RCC 7860 (cell line): ENCODE data around the gene BRD3OS.

ENCODE experiments used
- DNase-seq: peaks from one replicate; pipeline ENCODE4 v3.0.0-alpha.2; 2015; ENCODE audit warnings: low spot score
- FAIRE-seq: peaks from 2 replicates; lab custom pipeline; 2012; peaks lifted over from hg19 to GRCh38; lab: Jason Lieb, UNC

Gene BRD3OS

DNA sequence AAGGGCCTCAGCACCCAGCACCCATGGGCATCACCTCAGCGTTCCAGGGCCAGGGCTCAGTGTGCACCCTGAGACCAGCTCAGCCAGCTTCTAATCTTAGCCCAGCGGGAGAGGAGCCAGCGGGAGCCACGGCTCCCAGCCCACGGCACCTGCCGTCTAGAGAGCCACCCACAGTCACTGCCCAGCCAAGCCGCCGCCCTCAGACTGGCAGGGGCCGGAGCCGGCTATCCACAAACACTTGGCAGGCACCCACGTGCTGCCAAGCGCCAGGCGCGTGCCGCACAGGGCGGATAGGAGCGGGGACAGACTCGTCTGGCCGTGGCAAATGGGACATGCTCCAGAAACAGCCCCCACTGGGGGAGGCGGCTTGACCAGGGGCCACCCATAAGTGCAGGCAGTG lies 24.0 kb downstream of the BRD3OS start:
- DNase-seq = no peak
- FAIRE-seq = no peak

DNA sequence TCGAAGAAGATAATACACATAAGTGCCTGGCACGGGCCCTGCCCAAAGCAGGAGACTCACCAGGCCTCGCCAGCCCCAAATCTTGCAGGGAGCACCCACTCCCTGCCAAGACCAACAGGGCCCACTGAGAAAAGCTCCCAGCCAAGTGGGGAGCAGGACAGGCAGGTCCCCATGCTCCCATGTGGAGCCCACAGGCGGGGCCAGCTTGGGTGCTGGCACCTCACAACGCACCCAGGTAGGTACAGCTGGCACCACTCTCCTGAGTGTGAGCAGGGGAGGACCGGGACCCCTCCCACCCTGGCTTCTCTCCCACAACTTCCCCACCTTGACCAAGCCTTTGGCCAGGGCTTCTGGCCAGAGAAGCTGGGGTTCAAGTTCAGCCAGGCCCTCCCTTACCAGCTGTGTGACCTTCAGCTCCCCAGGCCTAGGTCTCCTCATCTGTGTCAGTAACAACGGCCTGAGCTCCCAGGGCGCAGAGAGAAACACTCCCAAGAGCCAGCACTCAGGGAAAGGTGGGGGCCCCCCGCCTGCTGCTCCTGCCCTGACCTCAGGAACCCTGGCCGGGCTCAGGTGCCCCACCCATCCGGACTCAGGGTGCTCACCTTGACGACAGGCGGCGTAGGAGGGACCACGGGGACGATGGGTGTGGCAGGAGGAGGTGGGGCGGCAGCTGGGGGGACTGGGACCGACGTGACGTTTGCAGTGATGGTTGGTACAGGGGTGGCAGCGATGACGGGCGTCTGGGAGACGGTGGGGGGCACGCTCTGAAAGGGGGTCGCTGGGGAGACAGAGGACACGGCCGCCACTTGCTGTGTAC lies 24.7 kb downstream of the BRD3OS start:
- FAIRE-seq (no peak), DNase-seq (no peak)

DNA sequence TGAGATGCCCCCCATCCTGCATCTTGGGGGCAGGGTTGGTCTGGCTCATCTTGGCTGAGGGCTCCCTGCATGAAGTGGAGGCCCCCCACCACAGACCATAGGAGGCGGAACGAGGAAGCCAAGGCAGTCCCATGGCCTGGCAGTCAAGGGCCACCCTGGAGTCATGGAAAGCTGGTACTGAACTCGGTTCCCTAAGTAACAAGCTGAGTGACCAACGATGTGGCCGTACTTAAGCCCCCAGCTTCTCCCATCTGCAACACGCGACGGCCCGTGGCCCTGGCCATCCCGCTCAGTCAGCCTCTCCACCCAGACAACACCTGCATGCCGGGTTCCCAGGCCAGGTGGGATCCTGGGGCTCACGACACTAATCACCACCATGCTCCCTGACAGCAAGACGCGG lies 25.4 kb downstream of the BRD3OS start:
- no peak for FAIRE-seq
- DNase-seq = no peak

DNA sequence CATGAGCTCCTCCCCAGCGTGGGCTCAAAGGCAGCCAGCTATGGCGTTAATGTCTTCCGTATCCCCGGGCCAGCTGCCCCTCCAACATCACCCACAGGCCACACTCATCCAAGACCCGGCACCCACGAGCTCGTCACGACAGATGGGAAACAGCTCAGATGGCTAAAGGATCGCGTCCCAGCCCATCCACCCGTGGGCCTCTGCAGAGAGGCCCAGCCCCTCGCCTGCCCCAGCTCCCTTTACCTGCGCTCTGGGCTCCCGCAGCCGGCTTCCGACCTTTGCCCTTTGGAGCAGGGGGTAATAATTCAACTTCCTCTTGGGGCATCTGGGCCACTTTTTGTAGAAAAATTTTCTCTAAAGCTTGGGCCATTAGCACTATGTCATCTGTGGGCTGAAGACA lies 26.0 kb downstream of the BRD3OS start:
- no peak for DNase-seq
- no peak for FAIRE-seq

DNA sequence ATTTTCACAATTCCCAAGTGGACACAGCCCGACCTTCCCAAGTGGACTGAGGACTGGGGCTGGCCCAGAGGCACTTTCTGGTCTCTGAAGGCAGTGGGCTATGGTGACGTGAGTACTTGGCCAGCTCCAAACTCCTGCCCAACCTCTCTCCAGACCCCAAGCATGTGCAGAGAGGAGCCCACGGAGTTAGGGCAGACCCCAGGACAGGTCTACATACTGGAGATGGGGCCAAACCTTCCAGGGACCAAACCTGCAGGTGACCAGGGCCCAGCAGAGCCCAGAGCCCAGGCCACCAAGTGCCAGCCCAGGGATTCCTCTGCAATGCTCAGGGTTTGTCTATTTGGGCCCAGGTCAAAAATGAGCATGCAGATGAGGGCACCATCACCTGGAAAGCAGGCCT lies 27.2 kb downstream of the BRD3OS start:
- DNase-seq (no peak), FAIRE-seq (no peak)

DNA sequence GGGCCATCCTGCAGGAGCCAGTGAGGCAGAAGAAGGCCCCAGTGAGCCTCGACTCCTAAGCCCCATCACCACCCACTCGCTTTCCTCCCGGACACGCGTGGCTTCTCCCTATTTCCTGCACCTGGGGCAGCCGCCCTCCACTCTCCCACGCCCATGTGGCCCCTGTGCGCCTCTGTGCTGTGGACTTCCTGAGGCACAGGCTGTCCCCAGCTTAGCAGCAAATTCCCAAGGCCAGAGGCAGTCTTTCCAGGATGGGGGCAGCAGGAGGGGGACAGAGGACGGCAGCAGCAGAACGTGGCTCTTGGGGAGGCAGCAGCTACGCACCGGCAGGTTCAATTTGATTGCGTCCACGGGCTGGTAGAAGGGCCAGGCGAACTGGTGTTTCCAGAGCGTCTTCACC lies 27.7 kb downstream of the BRD3OS start:
- FAIRE-seq (no peak), DNase-seq (no peak)

DNA sequence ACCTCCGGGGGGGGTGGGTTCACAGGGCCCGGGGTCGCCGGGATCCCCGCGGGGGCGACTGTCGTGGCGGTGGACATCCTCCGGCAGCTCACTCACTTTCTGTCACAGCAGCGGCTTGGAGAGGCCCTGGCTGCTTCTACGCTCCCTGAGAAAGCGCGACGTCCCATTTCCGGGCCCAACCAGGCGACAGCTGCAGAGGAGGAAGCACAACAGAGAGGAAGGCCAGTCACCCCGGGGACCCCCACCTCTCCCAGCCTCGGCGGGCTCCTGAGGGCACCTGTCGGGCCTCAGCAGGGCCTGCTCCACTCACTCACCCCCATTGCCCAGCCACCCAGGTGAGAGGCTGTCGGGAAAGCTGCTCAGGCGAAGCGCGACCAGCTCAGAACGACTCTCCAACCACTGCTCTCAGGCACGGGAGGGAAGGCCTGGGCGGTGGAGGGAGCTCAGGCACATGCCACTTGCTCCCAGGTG lies 28.2 kb downstream of the BRD3OS start:
- DNase-seq (no peak), FAIRE-seq (no peak)

DNA sequence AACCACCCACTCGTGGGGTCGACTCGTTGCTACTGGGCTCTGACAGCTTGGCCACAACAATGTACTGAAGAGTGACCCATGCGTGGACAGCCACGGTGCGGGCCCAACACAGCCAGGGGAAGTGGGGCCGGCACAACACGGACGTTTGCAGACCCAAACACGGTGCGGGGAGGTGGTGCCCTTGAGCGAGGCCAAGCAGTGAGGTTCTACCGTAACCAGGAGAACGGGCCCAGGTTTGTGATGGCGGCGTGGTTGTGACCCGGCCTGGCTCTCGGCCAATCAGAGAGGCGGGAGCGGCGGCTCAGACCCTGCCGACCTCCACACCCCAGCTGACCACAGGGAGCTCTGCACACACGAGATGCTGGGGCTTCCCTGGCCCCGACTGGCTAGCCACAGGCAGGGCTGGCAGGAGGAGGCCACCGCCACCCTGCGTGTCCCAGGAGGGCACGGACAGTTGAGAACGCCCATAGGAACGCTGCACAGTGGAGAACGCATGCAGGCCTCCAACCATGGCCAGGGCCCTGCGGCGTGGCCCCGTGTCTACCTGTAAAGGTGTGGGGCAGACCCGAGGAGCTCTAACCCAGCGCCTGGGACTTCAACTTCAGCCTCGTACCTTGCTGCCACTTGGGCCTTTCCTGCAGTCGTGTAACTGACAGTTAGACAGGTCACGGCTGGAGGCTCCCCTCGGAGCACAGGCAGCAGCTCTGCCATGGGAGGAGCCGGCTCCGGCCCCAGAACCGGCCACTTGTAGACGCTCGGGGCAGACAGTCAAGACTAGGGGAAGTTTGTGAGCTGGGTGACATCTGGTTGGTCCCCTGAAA lies 28.9 kb downstream of the BRD3OS start:
- FAIRE-seq = no peak
- no peak for DNase-seq

DNA sequence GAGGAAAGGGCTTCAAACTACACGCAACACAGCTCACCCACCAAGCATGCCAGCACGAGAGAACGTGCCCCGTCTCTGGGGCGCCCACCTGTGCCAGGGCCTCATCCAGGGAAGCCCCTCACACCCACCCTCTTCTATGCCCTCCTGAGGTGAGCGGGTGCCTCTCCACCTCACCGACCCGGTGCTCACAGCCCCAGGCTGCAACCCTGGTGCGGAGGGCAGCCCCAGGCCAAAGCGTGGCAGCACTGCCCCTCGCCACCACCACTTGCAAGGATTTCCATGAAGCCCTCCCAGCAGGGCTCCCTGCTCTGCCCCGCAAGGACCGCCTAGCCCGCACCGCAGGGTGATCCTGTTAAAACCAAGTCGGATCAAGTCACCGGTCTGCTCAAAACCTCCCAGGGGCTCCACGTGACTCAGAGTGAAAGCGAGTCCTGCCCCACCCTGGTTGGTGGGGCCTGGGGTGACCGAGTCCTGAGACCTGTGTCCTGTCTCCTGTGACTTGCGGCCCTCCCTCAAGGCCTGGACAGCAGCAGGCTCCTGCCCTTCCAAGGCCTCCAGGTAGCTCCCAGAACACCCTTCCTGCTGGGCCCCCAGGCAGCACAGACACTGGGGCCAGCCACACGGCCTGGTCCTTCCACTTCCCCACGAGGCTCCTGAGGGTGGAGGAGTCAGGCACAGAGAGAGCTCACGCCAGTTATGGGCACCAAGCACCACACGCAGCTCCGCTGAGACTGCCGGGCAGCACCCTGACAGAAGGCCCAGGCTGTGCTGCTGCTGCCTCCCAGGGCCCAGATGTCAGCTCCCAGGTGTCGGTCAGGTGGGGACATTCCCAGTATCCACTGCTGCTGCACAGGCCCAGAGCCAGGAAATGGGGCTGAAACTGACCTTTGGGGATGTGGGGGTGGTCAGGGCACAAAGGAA lies 29.9 kb downstream of the BRD3OS start:
- DNase-seq (no peak), FAIRE-seq (no peak)

DNA sequence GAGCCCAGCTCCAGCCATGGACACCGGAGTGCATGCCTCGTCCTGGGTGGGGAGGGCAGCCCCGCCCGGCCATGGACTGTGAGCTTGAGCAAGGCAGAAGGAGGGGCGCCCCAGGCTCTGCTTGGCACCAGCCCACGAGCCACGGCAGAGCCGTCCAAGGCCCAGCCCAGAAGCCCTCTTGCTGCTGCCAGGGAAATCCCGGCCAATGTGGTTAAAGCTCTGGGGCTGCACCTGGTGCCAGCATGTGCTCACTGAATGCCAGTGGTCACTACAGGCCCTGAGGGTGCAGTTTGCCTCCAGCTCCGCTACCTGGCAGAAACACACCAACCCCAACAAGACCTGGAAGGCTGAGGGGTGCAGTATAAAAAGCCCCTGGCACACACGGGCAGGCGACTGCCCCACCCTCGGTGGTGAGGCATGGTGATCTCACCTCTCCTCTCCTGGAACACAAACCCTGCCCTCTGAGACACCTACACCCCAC lies 30.7 kb downstream of the BRD3OS start:
- FAIRE-seq = no peak
- peak; percentile 24 for DNase-seq

DNA sequence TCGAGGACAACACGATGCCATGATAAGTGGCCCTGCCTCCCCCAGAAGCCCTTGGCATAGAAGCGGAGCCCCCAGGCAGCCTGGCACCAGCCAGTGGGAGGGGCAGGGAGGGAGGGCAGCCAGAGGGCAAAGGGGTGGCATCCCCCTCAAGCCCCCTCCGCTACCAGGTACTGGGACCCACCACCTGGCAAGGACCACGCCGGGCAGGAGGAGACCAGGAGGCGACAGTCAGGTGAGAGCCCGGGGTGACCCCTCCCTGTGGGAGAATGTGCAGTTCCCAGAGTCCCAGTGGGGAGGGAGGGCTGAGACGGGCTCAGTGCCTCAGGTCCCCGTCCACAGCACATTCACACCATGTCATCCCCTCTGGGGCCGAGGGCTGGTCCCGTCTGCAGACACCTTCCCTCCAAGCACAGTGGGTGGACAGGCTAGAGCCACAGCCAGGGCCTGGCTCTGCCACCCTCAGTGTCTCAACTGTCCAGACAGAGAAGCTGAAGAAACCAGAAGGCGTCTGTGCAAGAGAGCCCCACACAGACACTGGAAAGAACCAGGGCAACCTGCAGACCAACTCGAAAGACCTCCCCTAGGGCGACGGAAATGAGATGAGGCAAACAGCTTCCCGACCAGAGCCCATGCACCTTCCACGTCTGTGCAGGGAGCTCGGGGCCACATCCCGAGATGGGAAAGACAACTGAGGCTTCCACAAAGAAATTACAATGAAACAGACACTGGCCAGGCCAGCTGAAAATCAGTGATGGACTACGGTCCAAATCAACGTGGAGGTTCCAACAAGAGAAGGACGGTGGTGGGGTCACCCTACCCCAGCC lies 31.4 kb downstream of the BRD3OS start:
- DNase-seq (no peak), FAIRE-seq (no peak)

DNA sequence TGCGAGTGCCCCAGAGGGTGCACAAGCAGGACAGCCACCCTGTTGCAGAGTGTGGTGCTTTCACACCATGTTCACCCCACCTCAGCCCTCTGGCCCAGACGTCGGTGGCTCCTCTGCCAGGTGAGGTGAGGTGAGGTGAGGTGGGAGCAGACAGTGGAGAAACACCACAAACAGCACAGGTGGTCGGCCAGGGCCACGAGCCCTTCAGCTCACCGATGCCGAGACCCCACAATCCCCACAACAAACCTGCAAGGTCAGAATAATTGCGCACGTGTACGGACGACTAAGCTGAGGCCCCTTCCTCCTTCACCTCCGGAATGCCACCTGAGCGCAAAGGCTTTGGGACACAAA lies 32.0 kb downstream of the BRD3OS start:
- DNase-seq (no peak), FAIRE-seq (no peak)

DNA sequence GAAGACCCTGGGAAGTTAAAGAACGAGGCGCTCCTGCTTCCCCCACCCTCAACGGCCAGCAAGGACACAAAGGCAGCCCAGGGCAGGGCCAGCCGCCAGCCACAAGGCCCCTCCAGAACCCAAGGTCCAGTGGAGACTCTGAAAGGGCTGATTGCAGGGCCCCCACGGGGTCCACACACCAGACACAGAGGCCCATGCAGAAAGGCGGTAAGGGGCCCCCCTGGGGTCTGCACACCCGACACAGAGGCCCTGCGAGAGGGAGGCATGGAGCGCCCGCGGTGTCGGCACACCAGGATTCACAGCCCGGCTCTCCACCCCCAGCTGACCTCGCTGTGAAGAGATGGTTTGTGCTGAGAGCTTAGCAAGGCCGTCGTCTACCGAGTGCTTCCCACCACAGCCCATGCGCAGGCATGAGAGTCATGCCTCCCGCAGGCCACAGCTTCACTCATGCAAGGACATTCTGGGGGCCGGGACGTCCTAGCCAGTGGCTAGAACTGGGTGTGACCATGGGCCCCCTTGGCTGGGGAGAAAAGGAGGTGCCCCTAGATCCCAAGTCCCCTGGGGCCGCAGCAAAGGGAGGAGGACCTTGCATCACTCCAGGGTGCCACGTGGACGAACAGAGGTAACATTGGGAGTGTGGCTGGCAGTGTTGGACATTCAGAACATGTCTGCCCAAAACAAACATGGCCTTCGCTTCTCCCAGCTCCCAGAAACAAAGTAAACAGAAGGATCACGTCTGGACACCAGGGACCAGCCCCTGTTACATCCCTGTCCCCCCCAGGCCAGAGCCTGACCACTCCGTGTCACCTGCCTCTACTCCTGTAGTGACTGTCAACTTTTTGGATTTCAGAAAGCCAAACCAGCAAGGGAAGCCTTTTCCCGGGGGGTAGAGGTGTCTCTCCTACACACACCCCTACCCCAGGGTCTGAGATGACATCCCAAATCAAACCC lies 32.7 kb downstream of the BRD3OS start:
- FAIRE-seq (no peak), DNase-seq (no peak)

DNA sequence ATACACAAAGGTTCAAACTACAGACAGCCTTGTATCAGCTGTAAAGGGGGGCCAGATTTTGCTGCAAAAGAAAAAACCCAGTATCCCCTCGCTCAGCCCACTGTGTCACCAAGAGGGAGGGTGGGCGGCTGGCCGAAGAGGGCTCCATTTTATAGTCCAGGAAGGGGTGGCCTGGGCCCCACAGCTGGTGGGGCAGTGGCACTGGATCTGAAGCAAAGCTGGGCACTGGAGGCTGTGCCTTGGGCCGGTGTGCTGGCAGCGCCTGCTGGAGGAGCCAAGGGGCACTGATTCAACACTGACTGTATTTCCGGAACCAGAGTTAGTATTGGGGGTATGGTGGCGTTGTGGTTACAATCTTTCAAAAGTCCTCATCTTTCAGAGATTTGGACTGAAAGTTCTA lies 33.4 kb downstream of the BRD3OS start:
- FAIRE-seq = no peak
- DNase-seq = no peak

DNA sequence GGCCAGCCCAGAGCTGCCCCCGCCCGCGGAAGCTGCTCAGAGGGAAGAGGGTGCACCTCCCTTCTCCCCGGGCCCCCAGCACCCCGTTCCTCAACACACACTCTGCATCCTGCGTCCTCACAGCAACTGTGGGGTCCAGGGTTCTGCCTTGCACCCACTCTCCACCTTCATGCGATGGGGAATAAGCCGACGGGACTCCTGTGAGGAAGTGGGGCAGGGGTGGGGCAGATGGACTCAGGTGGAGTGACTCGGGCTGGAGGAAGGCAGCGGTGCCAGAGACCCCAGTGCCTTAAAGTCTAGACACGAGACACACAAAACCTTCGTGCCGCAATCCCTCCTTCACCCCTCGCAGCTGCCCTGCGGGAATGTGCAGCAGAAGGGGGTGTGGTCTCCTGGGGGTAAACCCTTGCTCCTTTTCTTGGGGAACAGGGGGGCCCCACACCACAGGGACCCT lies 33.9 kb downstream of the BRD3OS start:
- FAIRE-seq (no peak), DNase-seq (no peak)

DNA sequence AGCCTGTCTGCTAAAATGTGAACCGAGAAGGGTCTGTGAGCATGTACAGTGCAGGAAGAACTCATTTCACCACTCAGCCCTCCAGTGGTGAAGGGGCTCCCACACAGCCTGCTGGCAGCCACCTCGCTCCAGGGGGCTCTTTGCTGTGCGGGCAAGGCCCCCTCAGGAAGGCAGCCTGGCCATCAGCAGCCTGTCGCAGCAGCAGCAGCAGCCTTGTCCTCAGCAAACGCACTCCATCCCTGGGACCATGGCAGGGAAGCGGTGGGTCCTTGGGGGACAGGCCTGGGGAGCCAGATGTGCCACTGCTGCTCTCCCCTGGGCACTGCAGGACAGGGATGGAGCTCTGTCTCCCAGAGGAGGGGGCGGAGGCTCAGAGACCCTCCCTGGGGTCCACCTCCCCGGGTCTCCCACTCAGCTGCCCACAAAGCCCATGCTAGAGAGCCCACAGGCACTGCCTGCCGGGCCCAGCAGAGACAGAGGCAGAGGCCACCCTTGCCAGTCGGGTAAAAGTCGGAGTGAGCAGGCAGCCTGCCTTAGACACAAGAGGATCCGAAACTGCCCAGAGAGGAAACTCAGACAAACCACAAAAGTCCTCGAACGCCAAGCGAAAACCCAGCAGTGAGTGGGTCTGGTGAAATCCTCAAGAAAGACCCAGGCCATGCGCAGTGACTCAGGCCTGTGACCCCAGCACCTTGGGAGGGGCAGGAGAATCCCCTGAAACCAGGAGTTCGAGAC lies 34.5 kb downstream of the BRD3OS start:
- FAIRE-seq = no peak
- DNase-seq = no peak

DNA sequence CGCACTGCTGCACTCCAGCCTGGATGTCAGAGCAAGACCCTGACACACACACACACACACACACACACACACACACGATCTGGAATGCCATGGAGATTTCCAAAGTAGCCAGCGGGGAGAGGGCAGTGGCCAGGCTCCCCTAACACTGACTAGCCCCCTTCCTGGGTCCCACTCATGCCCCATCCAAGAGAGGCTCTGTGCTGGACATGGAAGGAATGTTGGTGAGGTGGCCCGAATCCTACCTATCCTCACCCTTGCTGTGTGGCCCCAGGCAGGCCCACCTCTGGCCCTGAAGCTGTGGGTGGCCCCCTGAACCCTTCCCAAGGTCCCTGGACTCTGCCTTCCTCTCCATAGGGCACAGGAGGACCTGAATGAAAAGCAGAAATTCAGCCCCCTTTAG lies 35.3 kb downstream of the BRD3OS start:
- FAIRE-seq = no peak
- no peak for DNase-seq

DNA sequence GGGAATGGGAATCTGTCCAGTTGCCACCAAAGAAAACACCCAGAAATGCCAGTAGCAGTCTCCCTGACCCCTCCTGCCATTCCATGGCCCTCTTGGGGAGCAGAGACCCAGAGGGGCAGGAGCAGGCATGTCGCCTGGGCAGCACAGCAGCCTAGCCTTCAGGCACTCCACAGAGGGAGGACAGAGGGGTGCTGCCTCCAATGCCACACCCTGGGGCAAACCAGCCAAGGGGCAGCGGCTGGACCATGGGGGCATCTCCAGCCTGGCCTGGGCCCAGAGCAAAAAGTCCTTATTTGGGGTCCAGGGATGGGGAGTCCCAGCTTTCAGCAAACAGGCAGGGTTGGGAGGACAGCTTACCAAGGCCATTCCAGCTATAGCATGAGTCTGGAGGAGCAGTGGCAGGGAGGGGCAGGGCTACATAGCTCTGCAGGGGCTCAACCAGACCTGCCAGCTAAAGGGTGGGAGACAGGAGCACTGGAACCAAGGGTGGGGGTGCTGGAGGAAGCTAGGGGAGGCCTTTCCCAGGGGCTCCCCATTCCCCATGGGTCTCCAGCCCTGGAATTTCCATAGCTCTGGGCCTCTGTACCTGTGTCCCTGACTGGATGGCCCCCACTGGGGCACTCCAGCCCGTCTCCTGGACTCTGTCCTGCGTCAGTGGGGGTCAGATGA lies 35.9 kb downstream of the BRD3OS start:
- FAIRE-seq (no peak), DNase-seq (no peak)
